Thyroid gland (tissue), 4 donors: ENCODE measurements around the gene GDF3.
A peak's percentile ranks its signal among the peaks of the same experiment; 100 is the strongest.
"Not testable (repeated sequence)": the region's sequence is repeated elsewhere in the genome, so short reads cannot be mapped to it uniquely, and the experiment has no call there.

Source experiments
- CTCF ChIP-seq, 6 experiments: fragments of 200-600 bp in 3 of 6; fragments of 450-650 bp in 3 of 6; sonication (generic) in 3 of 6; IDR thresholded peaks; one replicate each; pipeline ENCODE4 v1.5.1; 2016 to 2019; ENCODE audit warnings: antibody characterized with exemption in 6 of 6, mild to moderate bottlenecking in 2 of 6, inconsistent platforms in 1 of 6, moderate library complexity in 1 of 6
- POLR2A ChIP-seq, 2 donors: fragments of 450-650 bp; IDR thresholded peaks; one replicate each; pipeline ENCODE4 v1.6.1; 2017; ENCODE audit warnings: antibody characterized with exemption in 2 of 2, mild to moderate bottlenecking in 2 of 2, moderate library complexity in 1 of 2

GRCh38 chr12:7677432-7677888 lies 18.1 kb downstream of the GDF3 start:
- TF ChIP-seq CTCF (IDR thresholded peaks at IDR 0.05): peak in 2 of 6 experiments; percentile 16 to 24
- TF ChIP-seq POLR2A (IDR thresholded peaks at IDR 0.05): not testable (repeated sequence)
